Osteoblast (primary cell): ENCODE measurements around the gene POP4. TPM values are rescaled to one million over a fixed set of nuclear protein-coding genes. Genes with fewer than 3 reads are reported as not detected.
A peak's percentile ranks its signal among the peaks of the same experiment; 100 is the strongest.

ENCODE experiments used
- DNase-seq: peaks from one replicate; pipeline ENCODE4 v3.0.0; 2011; ENCODE audit warnings: low spot score, mixed read lengths; ENCODE audit not compliant: insufficient read length; ENCODE audit errors: missing footprints
- H2AFZ ChIP-seq: 2 replicates; pipeline ENCODE4 v1.6.0; 2011; ENCODE audit warnings: mild to moderate bottlenecking, low read length
- H3K27ac ChIP-seq: 2 replicates; pipeline ENCODE4 v1.5.1; 2011; ENCODE audit warnings: mild to moderate bottlenecking, low read depth, low read length, moderate library complexity
- H3K27me3 ChIP-seq: 2 replicates; pipeline ENCODE4 v1.6.0; 2012; ENCODE audit warnings: mild to moderate bottlenecking, control low read depth, inconsistent platforms, low read length, moderate library complexity; ENCODE audit not compliant: insufficient read depth
- H3K36me3 ChIP-seq: 2 replicates; pipeline ENCODE4 v1.5.1; 2011; ENCODE audit warnings: mild to moderate bottlenecking, low read length, control low read depth, moderate library complexity; ENCODE audit not compliant: insufficient read depth
- H3K4me1 ChIP-seq: 2 replicates; pipeline ENCODE4 v1.5.1; 2011; ENCODE audit warnings: mild to moderate bottlenecking, low read length, control low read depth, moderate library complexity; ENCODE audit not compliant: insufficient read depth
- H3K4me2 ChIP-seq: 2 replicates; pipeline ENCODE4 v1.6.0; 2011; ENCODE audit warnings: mild to moderate bottlenecking, low read length; ENCODE audit not compliant: insufficient read depth
- H3K4me3 ChIP-seq: fragments of 200-600 bp; sonication (generic); 3 replicates; pipeline ENCODE4 v1.5.1; 2012; ENCODE audit warnings: mild to moderate bottlenecking, low read length, inconsistent platforms; ENCODE audit not compliant: insufficient read depth
- H3K79me2 ChIP-seq: 2 replicates; pipeline ENCODE4 v1.6.0; 2012; ENCODE audit warnings: mild to moderate bottlenecking, low read length, control low read depth, inconsistent platforms; ENCODE audit not compliant: insufficient read depth
- H3K9me3 ChIP-seq: 2 replicates; pipeline ENCODE4 v1.5.1; 2011; ENCODE audit warnings: low read depth, low read length, control low read depth
- H4K20me1 ChIP-seq: 2 replicates; pipeline ENCODE4 v1.6.0; 2012; ENCODE audit warnings: mild to moderate bottlenecking, low read length, control low read depth; ENCODE audit not compliant: insufficient read depth
- total RNA-seq: library from RNA; depleted of rRNA; stranded (reverse); fragments of >200 nt; gene quantifications from 2 replicates; pipeline ENCODE4 v1.2.3, GENCODE V29; 2012
- TF ChIP-seq, protein P1 (sequence below): IDR thresholded peaks from 2 replicates; pipeline ENCODE4 v1.5.1; 2011; ENCODE audit warnings: mild to moderate bottlenecking, low read depth, low read length, moderate library complexity; ENCODE audit errors: extremely low read depth

POP4 gene
- total RNA-seq, 1 donor: 59.4 TPM

DNA sequence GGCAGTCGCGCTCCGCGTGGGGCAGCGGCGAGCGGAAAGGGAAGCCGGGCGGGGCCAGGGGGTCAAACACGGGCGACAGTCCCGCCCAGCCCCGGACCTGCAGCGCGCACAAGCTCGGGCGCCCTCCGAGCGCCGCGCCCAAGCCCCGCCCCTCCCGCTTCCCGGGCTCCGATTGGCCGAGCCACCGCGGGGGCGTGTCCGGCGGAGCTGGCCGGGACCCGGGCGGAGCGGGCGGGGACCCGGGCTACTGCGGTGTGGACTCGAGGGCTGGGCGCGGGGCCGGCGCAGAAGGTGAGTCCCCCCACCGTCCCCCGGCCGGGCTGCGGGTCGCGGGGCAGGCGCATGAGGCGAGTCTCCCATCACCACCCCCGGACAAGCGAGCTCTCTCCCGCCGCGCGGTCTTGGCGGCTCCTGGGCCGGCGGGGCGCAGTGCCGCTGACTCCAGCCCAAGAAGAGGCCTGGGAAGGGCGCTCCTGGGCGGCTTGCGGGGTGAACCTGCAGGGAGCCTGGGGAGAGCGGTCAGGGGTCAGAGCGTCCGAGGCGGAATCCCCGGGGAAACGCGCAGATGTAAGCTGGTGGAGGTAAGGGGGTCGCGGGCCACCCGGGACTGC is 59.2 kb downstream of the POP4 start, which contains the start of gene PLEKHF1:
PLEKHF1 (plus strand) TSS at position 247 of the 611 bp plus-strand sequence. CDS start 8,379 bp downstream, outside the sequence.
- Histone ChIP-seq H3K4me1 (peaks cover 62% of the 10 kb centered on the region), H3K36me3 (no peaks in the 10 kb centered on the region), H3K9me3 (no peaks in the 10 kb centered on the region), H2AFZ (peak within 1 kb of the TSS; percentile 88), H3K4me3 (peak within 1 kb of the TSS; percentile 90), H4K20me1 (peaks cover 17% of the 10 kb centered on the region), H3K4me2 (peak within 1 kb of the TSS; percentile 99), H3K27me3 (no peaks in the 10 kb centered on the region), H3K27ac (peak within 1 kb of the TSS; percentile 99), H3K79me2 (peaks cover 43% of the 10 kb centered on the region)
- TF ChIP-seq, protein P1, sequence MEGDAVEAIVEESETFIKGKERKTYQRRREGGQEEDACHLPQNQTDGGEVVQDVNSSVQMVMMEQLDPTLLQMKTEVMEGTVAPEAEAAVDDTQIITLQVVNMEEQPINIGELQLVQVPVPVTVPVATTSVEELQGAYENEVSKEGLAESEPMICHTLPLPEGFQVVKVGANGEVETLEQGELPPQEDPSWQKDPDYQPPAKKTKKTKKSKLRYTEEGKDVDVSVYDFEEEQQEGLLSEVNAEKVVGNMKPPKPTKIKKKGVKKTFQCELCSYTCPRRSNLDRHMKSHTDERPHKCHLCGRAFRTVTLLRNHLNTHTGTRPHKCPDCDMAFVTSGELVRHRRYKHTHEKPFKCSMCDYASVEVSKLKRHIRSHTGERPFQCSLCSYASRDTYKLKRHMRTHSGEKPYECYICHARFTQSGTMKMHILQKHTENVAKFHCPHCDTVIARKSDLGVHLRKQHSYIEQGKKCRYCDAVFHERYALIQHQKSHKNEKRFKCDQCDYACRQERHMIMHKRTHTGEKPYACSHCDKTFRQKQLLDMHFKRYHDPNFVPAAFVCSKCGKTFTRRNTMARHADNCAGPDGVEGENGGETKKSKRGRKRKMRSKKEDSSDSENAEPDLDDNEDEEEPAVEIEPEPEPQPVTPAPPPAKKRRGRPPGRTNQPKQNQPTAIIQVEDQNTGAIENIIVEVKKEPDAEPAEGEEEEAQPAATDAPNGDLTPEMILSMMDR: no peak
- peak; percentile 97 for DNase-seq

DNA sequence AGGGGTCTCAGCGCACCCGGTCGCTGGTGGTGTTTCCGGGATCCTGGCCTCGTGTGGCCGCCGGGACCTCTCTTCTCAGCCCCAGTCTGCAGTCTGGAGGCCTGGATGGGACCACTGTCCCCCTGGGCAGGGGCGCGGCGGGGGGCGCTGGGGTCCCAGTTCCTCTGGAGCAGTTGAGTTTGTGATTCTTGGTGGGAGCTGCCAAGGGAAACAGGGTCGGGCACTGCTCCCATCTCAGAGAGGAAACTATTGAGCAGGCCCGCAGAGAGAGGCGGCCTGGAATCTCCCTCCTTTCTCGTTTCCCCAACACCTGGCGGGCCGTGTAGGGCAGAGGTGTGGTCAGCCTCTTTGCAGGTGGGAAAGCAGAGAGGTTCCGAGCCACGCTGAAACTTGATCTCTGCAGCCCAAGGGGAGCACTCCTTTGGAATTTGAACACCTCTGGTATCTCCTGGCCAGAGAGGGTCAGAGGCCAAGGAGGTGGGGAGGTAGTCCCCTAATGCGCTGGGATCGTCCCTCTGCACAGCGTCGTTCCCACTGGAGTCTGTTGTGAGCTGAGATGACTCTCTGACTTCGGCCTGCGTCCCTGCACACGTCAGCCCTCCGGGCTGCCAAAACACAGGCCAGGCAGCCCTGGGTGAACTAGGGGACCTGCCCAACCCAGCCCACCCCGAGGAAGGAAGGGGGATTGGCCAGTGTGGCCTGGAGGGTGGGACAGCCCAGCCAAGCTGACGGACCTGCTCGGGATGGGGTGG is 59.9 kb downstream of the POP4 start:
- peak overlapping the region; percentile 99 for H3K27ac ChIP-seq
- H3K4me1 ChIP-seq: peaks cover 58% of the 10 kb centered on the region
- DNase-seq: peak; percentile 87
- TF ChIP-seq, protein P1: no peak
- H3K9me3 ChIP-seq: no peaks in the 10 kb centered on the region
- peaks cover 2% of the 10 kb centered on the region for H3K36me3 ChIP-seq
- H3K4me3 ChIP-seq: peak overlapping the region; percentile 90
- peaks cover 50% of the 10 kb centered on the region for H3K79me2 ChIP-seq
- H3K4me2 ChIP-seq: peak overlapping the region; percentile 99
- H3K27me3 ChIP-seq: no peaks in the 10 kb centered on the region
- peak overlapping the region; percentile 88 for H2AFZ ChIP-seq
- H4K20me1 ChIP-seq: peaks cover 17% of the 10 kb centered on the region

Other genes with a start within 250 kb of the POP4 start
- not detected in 2 replicates for gene VSTM2B, start 80.3 kb upstream of the POP4 start, total RNA-seq
- gene PLEKHF1, start 59.2 kb downstream of the POP4 start, total RNA-seq: 86.9 and 106 TPM in 2 replicates
- 48.5 and 52.7 TPM in 2 replicates for gene C19orf12, start 109.0 kb downstream of the POP4 start, total RNA-seq
- gene CCNE1, start 205.7 kb downstream of the POP4 start, total RNA-seq: 4.7 and 5.0 TPM in 2 replicates